HG03575 (cell line): ENCODE measurements around the gene MAP3K12.
"Not testable (repeated sequence)": the region's sequence is repeated elsewhere in the genome, so short reads cannot be mapped to it uniquely, and the experiment has no call there.

Source experiments
- ATAC-seq: cut with Tn5 transposase; IDR thresholded peaks from one replicate; pipeline ENCODE4 v1.9.1; 2021; ENCODE audit not compliant: unreplicated experiment, insufficient number of reproducible peaks, low FRiP score; ENCODE audit errors: extremely low read depth

Gene MAP3K12

GRCh38 chr12:53456654-53457366 lies 42.4 kb downstream of the MAP3K12 start:
- no peak for ATAC-seq

GRCh38 chr12:53454707-53455106 lies 44.6 kb downstream of the MAP3K12 start:
- no peak for ATAC-seq

- no peak for ATAC-seq
Observed at GRCh38 chr12:53453953-53454640, 45.2 kb downstream of the MAP3K12 start.

- no peak for ATAC-seq
Observed at GRCh38 chr12:53452159-53453077, 46.8 kb downstream of the MAP3K12 start.

GRCh38 chr12:53451661-53452158 lies 47.5 kb downstream of the MAP3K12 start, which contains the start of gene PCBP2:
TSS of gene PCBP2 (plus strand) at chr12:53452102. CDS start at chr12:53454801, 2,699 bp downstream.
- peak; percentile 85 for ATAC-seq

- no peak for ATAC-seq
Observed at GRCh38 chr12:53450936-53451335, 48.3 kb downstream of the MAP3K12 start.

GRCh38 chr12:53444593-53445325 lies 54.5 kb downstream of the MAP3K12 start:
- not testable (repeated sequence) for ATAC-seq

- ATAC-seq: no peak
Observed at GRCh38 chr12:53443955-53444354, 55.3 kb downstream of the MAP3K12 start.

- ATAC-seq: peak; percentile 89
Observed at GRCh38 chr12:53441040-53441833, 58.0 kb downstream of the MAP3K12 start, which contains the start of gene PRR13. TSS of gene PRR13 (plus strand) at chr12:53441734. CDS start at chr12:53442715, 981 bp downstream.

GRCh38 chr12:53439582-53439981 lies 59.7 kb downstream of the MAP3K12 start:
- ATAC-seq: not testable (repeated sequence)

- ATAC-seq: not testable (repeated sequence)
Observed at GRCh38 chr12:53435326-53435725, 63.9 kb downstream of the MAP3K12 start.

GRCh38 chr12:53431187-53431586 lies 68.1 kb downstream of the MAP3K12 start:
- no peak for ATAC-seq

GRCh38 chr12:53430116-53430515 lies 69.1 kb downstream of the MAP3K12 start:
- ATAC-seq: no peak
